CD14-positive monocyte (primary cell): ENCODE measurements around the gene HCK. TPM values are rescaled to one million over a fixed set of nuclear protein-coding genes. Genes with fewer than 3 reads are reported as not detected.
A peak's percentile ranks its signal among the peaks of the same experiment; 100 is the strongest.

ENCODE experiments used
- DNase-seq, 3 donors: peaks; one replicate each; pipeline ENCODE4 v3.0.0-alpha.2; 2011 to 2022
- H2AFZ ChIP-seq: 2 replicates; pipeline ENCODE4 v1.6.0; 2012; ENCODE audit warnings: mild to moderate bottlenecking, low read depth, low read length, inconsistent platforms; ENCODE audit not compliant: insufficient read depth, poor library complexity, severe bottlenecking
- H3K27ac ChIP-seq, 2 donors: 1 replicate in 1 of 2; 2 replicates in 1 of 2; pipeline ENCODE4 v1.5.1; 2012 to 2013; ENCODE audit warnings: low read length in 2 of 2, control low read depth in 1 of 2, inconsistent platforms in 1 of 2, low read depth in 1 of 2, mild to moderate bottlenecking in 1 of 2
- H3K27me3 ChIP-seq, 2 donors: one replicate each; pipeline versions ENCODE4 v1.6.0 to v1.6.1; 2011 to 2013; ENCODE audit warnings: low read length in 2 of 2; ENCODE audit not compliant: control insufficient read depth in 2 of 2, insufficient read depth in 2 of 2
- H3K36me3 ChIP-seq, 2 donors: replicated peaks in 1 of 2; 1 replicate in 1 of 2; 2 replicates in 1 of 2; pipeline versions ENCODE4 v1.5.1 to v1.6.1; 2012 to 2013; ENCODE audit warnings: low read length in 2 of 2, control low read depth in 1 of 2, inconsistent platforms in 1 of 2, mild to moderate bottlenecking in 1 of 2; ENCODE audit not compliant: insufficient read depth in 2 of 2, control insufficient read depth in 1 of 2
- H3K4me1 ChIP-seq, 2 donors: 1 replicate in 1 of 2; 2 replicates in 1 of 2; pipeline versions ENCODE4 v1.5.1 to v1.6.1; 2012 to 2013; ENCODE audit warnings: low read length in 2 of 2, control low read depth in 1 of 2, inconsistent platforms in 1 of 2, mild to moderate bottlenecking in 1 of 2, moderate library complexity in 1 of 2; ENCODE audit not compliant: insufficient read depth in 2 of 2, control insufficient read depth in 1 of 2
- H3K4me2 ChIP-seq: replicated peaks from 2 replicates; pipeline ENCODE3; 2012; ENCODE audit warnings: low read length, moderate library complexity, mild to moderate bottlenecking; ENCODE audit not compliant: poor library complexity, severe bottlenecking; ENCODE audit errors: extremely low read depth
- H3K4me3 ChIP-seq, 3 experiments: fragments of 200-600 bp in 1 of 3; sonication (generic) in 1 of 3; replicated peaks in 1 of 3; 1 replicate in 2 of 3; 2 replicates in 1 of 3; pipeline ENCODE4 v1.5.1; 2011 to 2013; ENCODE audit warnings: low read length in 3 of 3, mild to moderate bottlenecking in 3 of 3, control low read depth in 2 of 3, low read depth in 2 of 3, inconsistent platforms in 1 of 3, moderate library complexity in 1 of 3
- H3K79me2 ChIP-seq: 2 replicates; pipeline ENCODE4 v1.6.0; 2012; ENCODE audit warnings: mild to moderate bottlenecking, control low read depth, inconsistent platforms, low read length, moderate library complexity; ENCODE audit not compliant: insufficient read depth
- H3K9ac ChIP-seq: 2 replicates; pipeline ENCODE4 v1.6.0; 2017; ENCODE audit warnings: low read length, mild to moderate bottlenecking; ENCODE audit not compliant: insufficient read depth, poor library complexity, severe bottlenecking
- H3K9me3 ChIP-seq, 2 donors: replicated peaks in 1 of 2; 1 replicate in 1 of 2; 2 replicates in 1 of 2; pipeline versions ENCODE4 v1.5.1 to v1.6.1; 2012 to 2013; ENCODE audit warnings: low read length in 2 of 2, control low read depth in 1 of 2; ENCODE audit not compliant: control insufficient read depth in 1 of 2, insufficient read depth in 1 of 2
- H4K20me1 ChIP-seq: 2 replicates; pipeline ENCODE4 v1.6.0; 2012; ENCODE audit warnings: mild to moderate bottlenecking, low read length, control low read depth, moderate library complexity; ENCODE audit not compliant: insufficient read depth
- H3K27ac Mint-ChIP-seq, 7 donors: one replicate each; pipeline ENCODE4 v1.8.0; 2020; ENCODE audit warnings: mild to moderate bottlenecking in 7 of 7, mixed read lengths in 7 of 7, moderate library complexity in 6 of 7, inconsistent platforms in 2 of 7
- H3K27me3 Mint-ChIP-seq, 3 donors: one replicate each; pipeline ENCODE4 v1.8.0; 2021 to 2022; ENCODE audit warnings: low read depth in 3 of 3, mild to moderate bottlenecking in 3 of 3, mixed read lengths in 3 of 3, moderate library complexity in 3 of 3, inconsistent platforms in 1 of 3
- H3K36me3 Mint-ChIP-seq, 2 donors: one replicate each; pipeline ENCODE4 v1.8.0; 2020; ENCODE audit warnings: mixed read lengths in 2 of 2, inconsistent platforms in 1 of 2, mild to moderate bottlenecking in 1 of 2
- H3K4me1 Mint-ChIP-seq: one replicate; pipeline ENCODE4 v1.8.0; 2020; ENCODE audit warnings: mild to moderate bottlenecking, mixed read lengths
- H3K4me3 Mint-ChIP-seq, 2 donors: one replicate each; pipeline ENCODE4 v1.8.0; 2020; ENCODE audit warnings: mild to moderate bottlenecking in 2 of 2, mixed read lengths in 2 of 2, moderate library complexity in 1 of 2
- H3K9me3 Mint-ChIP-seq, 7 donors: one replicate each; pipeline ENCODE4 v1.8.0; 2020 to 2022; ENCODE audit warnings: mixed read lengths in 7 of 7, mild to moderate bottlenecking in 6 of 7, moderate library complexity in 6 of 7, inconsistent platforms in 2 of 7
- CTCF ChIP-seq: fragments of 200-600 bp; IDR thresholded peaks from one replicate; pipeline ENCODE4 v1.8.0; 2022; ENCODE audit warnings: antibody characterized with exemption, mild to moderate bottlenecking
- WGBS: methylation state at CpG from one replicate; pipeline ENCODE4 v1.1.5; 2013; ENCODE audit warnings: missing lambda C conversion rate; ENCODE audit not compliant: insufficient coverage; 5-methylcytosine and 5-hydroxymethylcytosine counted together
- intact Hi-C, 2 donors: fragments of 100-400 bp; cut with micrococcal nuclease; formaldehyde crosslinking; loops; one replicate each; pipeline versions ENCODE4 v1.15.0 to v1.15.1; 2023
- polyA plus RNA-seq, 3 donors: library from polyadenylated mRNA; depleted of rRNA in 1 of 3; unstranded in 2 of 3; stranded (reverse) in 1 of 3; fragments of 300-500 nt in 2 of 3; fragments of >200 nt in 1 of 3; fragmentation: Illumina TruSeq in 2 of 3; gene quantifications; 1 replicate in 2 of 3; 2 replicates in 1 of 3; pipeline ENCODE4 v1.2.3, GENCODE V29; 2012 to 2021

HCK gene
- polyA plus RNA-seq, 3 donors = 430 to 688 (median 526) TPM

GRCh38 chr20:32110173-32110704, 58.2 kb downstream of the HCK start:
- Mint-ChIP-seq H3K27ac (peak overlapping the region; percentile 99 to 100 (median 100)), H3K4me1 (peaks cover 51% of the 10 kb centered on the region), H3K27me3 (peaks cover 0 to 2% (median 0%) of the 10 kb centered on the region in 3 donors), H3K9me3 (no peaks in the 10 kb centered on the region), H3K4me3 (peak overlapping the region; percentile 99 to 100), H3K36me3 (peaks cover 9 to 18% of the 10 kb centered on the region in 2 donors)
- 0% methylated on average over 5 of the region's 8 CpGs for WGBS
- Histone ChIP-seq H3K4me2 (peak overlapping the region; percentile 92), H3K9me3 (no peaks in the 10 kb centered on the region), H3K36me3 (peaks cover 2 to 8% of the 10 kb centered on the region in 2 donors), H3K27me3 (no peaks in the 10 kb centered on the region), H3K79me2 (peaks cover 44% of the 10 kb centered on the region), H3K9ac (peak overlapping the region; percentile 82), H2AFZ (peak overlapping the region; percentile 77), H3K4me3 (peak overlapping the region; percentile 81 to 98 (median 81)), H3K27ac (peak overlapping the region; percentile 91 to 99), H3K4me1 (peaks cover 51 to 54% of the 10 kb centered on the region in 2 donors), H4K20me1 (no peaks in the 10 kb centered on the region)
- DNase-seq = no peak
- intact Hi-C loops = loop anchor here (5.0 to 10.0 kb wide), 5 partner anchors 47 to 505 kb away; partner anchors contain the start of genes PLAGL2 (in 2 of the 2), POFUT1 (in 2 of the 2), ASXL1 (in 1 of the 2) and ID1 (in 1 of the 2)
- no peak for TF ChIP-seq CTCF

GRCh38 chr20:32110727-32111126, 58.7 kb downstream of the HCK start:
- Histone ChIP-seq H3K27me3 (no peaks in the 10 kb centered on the region), H3K27ac (peak overlapping the region; percentile 91 to 99), H3K36me3 (peaks cover 5 to 11% of the 10 kb centered on the region in 2 donors), H3K9me3 (no peaks in the 10 kb centered on the region), H3K4me1 (peaks cover 55 to 59% of the 10 kb centered on the region in 2 donors), H3K9ac (peak overlapping the region; percentile 82), H4K20me1 (no peaks in the 10 kb centered on the region), H3K4me3 (peak overlapping the region; percentile 81 to 98 (median 81)), H3K4me2 (peak overlapping the region; percentile 92), H2AFZ (no peak overlapping the region), H3K79me2 (peaks cover 49% of the 10 kb centered on the region)
- peak overlapping the region; percentile 99 to 100 (median 100) for H3K27ac Mint-ChIP-seq
- H3K4me1 Mint-ChIP-seq = peaks cover 55% of the 10 kb centered on the region
- no peak for TF ChIP-seq CTCF
- H3K4me3 Mint-ChIP-seq = peak overlapping the region; percentile 99 to 100
- no peak for DNase-seq
- no peaks in the 10 kb centered on the region for H3K9me3 Mint-ChIP-seq
- H3K27me3 Mint-ChIP-seq = peaks cover 0 to 2% (median 0%) of the 10 kb centered on the region in 3 donors
- WGBS = 33% methylated on average over 3 of the region's 3 CpGs
- peaks cover 12 to 22% of the 10 kb centered on the region in 2 donors for H3K36me3 Mint-ChIP-seq
- intact Hi-C loops = loop anchor here (5.0 to 10.0 kb wide), 5 partner anchors 47 to 506 kb away; partner anchors contain the start of genes PLAGL2 (in 2 of the 2), POFUT1 (in 2 of the 2), ASXL1 (in 1 of the 2) and ID1 (in 1 of the 2)
